NB4 (cell line): Measurements from ENCODE around the gene HEPACAM2.

Experiments
- DNase-seq: peaks from one replicate; pipeline ENCODE4 v3.0.0; 2010; ENCODE audit warnings: low read depth
- H3K4me3 ChIP-seq: one replicate; pipeline ENCODE4 v1.5.1; 2011; ENCODE audit warnings: mild to moderate bottlenecking, low read depth, low read length, moderate library complexity
- MYC ChIP-seq: IDR thresholded peaks from 2 replicates; pipeline ENCODE4 v1.6.1; 2011; ENCODE audit warnings: low read depth, low read length
- POLR2A ChIP-seq: IDR thresholded peaks from 2 replicates; pipeline ENCODE4 v1.6.1; 2011; ENCODE audit warnings: mild to moderate bottlenecking; ENCODE audit not compliant: insufficient read length; ENCODE audit errors: extremely low read depth
- TF ChIP-seq, protein P1 (sequence below): IDR thresholded peaks from 2 replicates; pipeline ENCODE4 v1.6.1; 2011; ENCODE audit warnings: low read depth, low read length
- TF ChIP-seq, protein P2 (sequence below): IDR thresholded peaks from one replicate; pipeline ENCODE4 v1.5.1; 2012; ENCODE audit warnings: low read depth, low read length

Gene HEPACAM2

DNA sequence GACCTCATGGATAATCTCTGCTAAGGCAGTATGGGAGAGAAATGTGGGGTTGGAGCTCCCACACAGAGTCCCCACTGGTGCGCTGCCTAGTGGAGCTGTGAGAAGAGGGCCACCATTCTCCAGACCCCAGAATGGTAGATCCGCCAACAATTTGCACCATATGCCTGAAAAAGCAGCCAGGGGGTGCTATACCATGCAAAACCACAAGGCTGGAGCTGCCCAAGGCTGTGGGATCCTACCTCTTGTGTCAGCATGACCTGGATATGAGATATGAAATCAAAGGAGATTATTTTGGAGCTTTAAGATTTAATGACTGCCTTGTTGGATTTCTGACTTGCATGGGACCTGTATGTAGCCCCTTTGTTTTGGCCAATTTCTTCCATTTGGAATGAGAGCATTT is 51.0 kb downstream of the HEPACAM2 start:
- no peak for TF ChIP-seq MYC
- TF ChIP-seq, protein P1, sequence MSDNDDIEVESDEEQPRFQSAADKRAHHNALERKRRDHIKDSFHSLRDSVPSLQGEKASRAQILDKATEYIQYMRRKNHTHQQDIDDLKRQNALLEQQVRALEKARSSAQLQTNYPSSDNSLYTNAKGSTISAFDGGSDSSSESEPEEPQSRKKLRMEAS, result no peak
- TF ChIP-seq POLR2A, result no peak
- TF ChIP-seq, protein P2, sequence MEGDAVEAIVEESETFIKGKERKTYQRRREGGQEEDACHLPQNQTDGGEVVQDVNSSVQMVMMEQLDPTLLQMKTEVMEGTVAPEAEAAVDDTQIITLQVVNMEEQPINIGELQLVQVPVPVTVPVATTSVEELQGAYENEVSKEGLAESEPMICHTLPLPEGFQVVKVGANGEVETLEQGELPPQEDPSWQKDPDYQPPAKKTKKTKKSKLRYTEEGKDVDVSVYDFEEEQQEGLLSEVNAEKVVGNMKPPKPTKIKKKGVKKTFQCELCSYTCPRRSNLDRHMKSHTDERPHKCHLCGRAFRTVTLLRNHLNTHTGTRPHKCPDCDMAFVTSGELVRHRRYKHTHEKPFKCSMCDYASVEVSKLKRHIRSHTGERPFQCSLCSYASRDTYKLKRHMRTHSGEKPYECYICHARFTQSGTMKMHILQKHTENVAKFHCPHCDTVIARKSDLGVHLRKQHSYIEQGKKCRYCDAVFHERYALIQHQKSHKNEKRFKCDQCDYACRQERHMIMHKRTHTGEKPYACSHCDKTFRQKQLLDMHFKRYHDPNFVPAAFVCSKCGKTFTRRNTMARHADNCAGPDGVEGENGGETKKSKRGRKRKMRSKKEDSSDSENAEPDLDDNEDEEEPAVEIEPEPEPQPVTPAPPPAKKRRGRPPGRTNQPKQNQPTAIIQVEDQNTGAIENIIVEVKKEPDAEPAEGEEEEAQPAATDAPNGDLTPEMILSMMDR, result no peak
- DNase-seq, result no peak

GRCh38 chr7:93172683-93173082 is 53.6 kb downstream of the HEPACAM2 start:
- TF ChIP-seq, protein P1, result no peak
- TF ChIP-seq, protein P2, result no peak
- no peak for TF ChIP-seq POLR2A
- no peak for TF ChIP-seq MYC
- no peak overlapping the region for H3K4me3 ChIP-seq
- no peak for DNase-seq

More for the DNA sequence above, 51.0 kb downstream of the HEPACAM2 start:
- no peak overlapping the region for H3K4me3 ChIP-seq

DNA sequence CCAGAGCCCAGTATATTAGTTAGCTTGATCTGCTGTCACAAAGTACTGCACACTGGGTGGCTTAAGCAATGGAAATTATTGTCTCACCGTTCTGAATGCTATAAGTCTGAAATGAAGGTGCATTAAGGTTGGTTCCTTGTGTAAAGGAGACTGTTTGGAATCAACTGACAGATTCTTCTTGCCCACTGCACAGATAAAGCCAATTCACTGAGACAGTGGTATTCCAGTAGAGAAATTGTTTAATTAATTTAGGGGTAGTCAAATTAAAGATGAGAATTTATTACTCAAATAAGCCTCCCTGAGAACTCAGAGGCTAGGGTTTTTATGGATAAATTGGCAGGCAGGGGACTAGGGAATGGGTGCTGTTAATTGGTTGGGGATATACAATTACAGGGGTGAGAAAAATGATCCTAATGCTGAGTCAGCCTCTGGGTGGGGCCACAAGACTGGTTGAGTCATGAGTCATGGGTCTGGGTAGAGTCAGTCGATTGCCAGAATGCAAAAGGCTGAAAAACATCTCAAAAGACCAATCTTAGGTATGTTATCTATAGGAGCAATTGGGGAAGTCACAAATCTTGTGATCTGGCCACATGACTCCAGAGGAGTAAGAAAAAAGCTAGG is 54.6 kb downstream of the HEPACAM2 start:
- TF ChIP-seq MYC, result no peak
- TF ChIP-seq, protein P2, result no peak
- TF ChIP-seq, protein P1, result no peak
- TF ChIP-seq POLR2A, result no peak
- no peak for DNase-seq
- H3K4me3 ChIP-seq, result no peak overlapping the region

DNA sequence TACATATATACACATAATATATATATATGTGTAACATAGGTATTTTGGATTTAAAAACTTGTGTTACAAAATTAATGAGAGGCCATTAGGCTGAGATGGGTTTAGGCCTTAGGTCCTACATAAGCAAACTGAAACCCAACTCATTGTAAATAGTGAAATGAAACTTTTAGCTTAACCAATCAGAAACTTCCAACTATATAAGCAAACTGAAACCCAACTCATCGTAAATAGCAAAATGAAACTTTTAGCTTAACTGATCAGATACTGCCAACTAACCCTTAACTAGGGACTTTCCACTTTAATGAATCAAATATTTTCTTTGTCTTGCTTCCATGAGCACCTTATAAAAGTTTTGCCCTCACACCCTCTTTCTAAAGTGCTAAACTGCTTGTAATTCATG is 60.8 kb downstream of the HEPACAM2 start:
- H3K4me3 ChIP-seq, result no peak overlapping the region
- TF ChIP-seq POLR2A (no peak), MYC (no peak)
- TF ChIP-seq, protein P1, result no peak
- TF ChIP-seq, protein P2, result no peak
- no peak for DNase-seq

DNA sequence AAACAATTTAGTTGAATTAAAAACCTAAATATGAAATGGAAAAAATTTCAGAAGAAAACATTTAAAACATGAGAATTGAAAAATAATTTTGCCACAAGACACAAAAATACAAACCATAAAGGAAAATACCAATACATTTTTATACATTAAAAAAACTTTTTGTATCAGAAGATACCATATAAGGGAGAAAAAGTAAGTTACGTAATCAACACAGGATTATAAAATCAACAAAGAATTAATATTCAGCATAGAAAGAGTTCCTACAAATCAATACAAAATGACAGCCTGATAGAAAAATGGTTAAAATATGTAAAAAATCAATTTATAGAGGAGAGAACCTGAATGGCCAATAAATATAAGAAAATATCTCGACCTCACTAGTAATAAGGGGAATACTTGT is 61.5 kb downstream of the HEPACAM2 start:
- no peak for DNase-seq
- no peak overlapping the region for H3K4me3 ChIP-seq
- TF ChIP-seq POLR2A (no peak), MYC (no peak)
- TF ChIP-seq, protein P2, result no peak
- TF ChIP-seq, protein P1, result no peak

GRCh38 chr7:93161181-93161762 is 65.0 kb downstream of the HEPACAM2 start:
- H3K4me3 ChIP-seq, result no peak overlapping the region
- no peak for DNase-seq
- TF ChIP-seq MYC (no peak), POLR2A (no peak)
- TF ChIP-seq, protein P2, result no peak
- TF ChIP-seq, protein P1, result no peak
